Keratinocyte (primary cell): Measurements from ENCODE around the gene INSYN1. TPM values are rescaled to one million over a fixed set of nuclear protein-coding genes. Genes with fewer than 3 reads are reported as not detected.

Experiments used
- DNase-seq: peaks from one replicate; pipeline ENCODE4 v3.0.0-alpha.2; 2011; ENCODE audit warnings: low read depth, missing footprints, low spot score
- FAIRE-seq: peaks from 2 replicates; lab custom pipeline; 2011; peaks lifted over from hg19 to GRCh38; lab: Jason Lieb, UNC
- H2AFZ ChIP-seq: 2 replicates; pipeline ENCODE4 v1.6.0; 2012; ENCODE audit warnings: low read length, control low read depth, inconsistent platforms; ENCODE audit not compliant: control insufficient read depth
- H3K27ac ChIP-seq: 2 replicates; pipeline ENCODE4 v1.5.1; 2011; ENCODE audit warnings: low read length; ENCODE audit not compliant: control insufficient read depth, insufficient read depth
- H3K27me3 ChIP-seq: 3 replicates; pipeline ENCODE4 v1.6.0; 2011; ENCODE audit warnings: low read length; ENCODE audit not compliant: control insufficient read depth, insufficient read depth; ENCODE audit errors: extremely low read depth
- H3K36me3 ChIP-seq, 2 experiments: 2 replicates in 1 of 2; 3 replicates in 1 of 2; pipeline ENCODE4 v1.5.1; 2011; ENCODE audit warnings: low read length in 2 of 2, mild to moderate bottlenecking in 1 of 2; ENCODE audit not compliant: control insufficient read depth in 2 of 2, insufficient read depth in 2 of 2; ENCODE audit errors: extremely low read depth in 1 of 2
- H3K4me1 ChIP-seq: 3 replicates; pipeline ENCODE4 v1.5.1; 2011; ENCODE audit warnings: low read length; ENCODE audit not compliant: control insufficient read depth, insufficient read depth; ENCODE audit errors: extremely low read depth
- H3K4me2 ChIP-seq: 3 replicates; pipeline ENCODE4 v1.6.0; 2011; ENCODE audit warnings: low read depth, low read length; ENCODE audit not compliant: control insufficient read depth, insufficient read depth; ENCODE audit errors: extremely low read depth
- H3K4me3 ChIP-seq, 3 experiments: fragments of 200-600 bp in 1 of 3; sonication (generic) in 1 of 3; 2 replicates in 2 of 3; 3 replicates in 1 of 3; pipeline ENCODE4 v1.5.1; 2011 to 2016; ENCODE audit warnings: low read length in 3 of 3, mild to moderate bottlenecking in 3 of 3, control low read depth in 2 of 3, inconsistent platforms in 1 of 3, low read depth in 1 of 3, mixed read lengths in 1 of 3, mixed run types in 1 of 3, moderate library complexity in 1 of 3; ENCODE audit not compliant: control insufficient read depth in 2 of 3, insufficient read depth in 2 of 3; ENCODE audit errors: extremely low read depth in 1 of 3
- H3K79me2 ChIP-seq: 2 replicates; pipeline ENCODE4 v1.6.0; 2012; ENCODE audit warnings: low read length; ENCODE audit not compliant: control insufficient read depth, insufficient read depth
- H3K9ac ChIP-seq: 3 replicates; pipeline ENCODE4 v1.6.0; 2011; ENCODE audit warnings: low read length; ENCODE audit not compliant: control insufficient read depth, insufficient read depth; ENCODE audit errors: extremely low read depth
- H3K9me1 ChIP-seq: 3 replicates; pipeline ENCODE4 v1.6.0; 2011; ENCODE audit warnings: low read length; ENCODE audit not compliant: control insufficient read depth, insufficient read depth; ENCODE audit errors: extremely low read depth
- H3K9me3 ChIP-seq: 2 replicates; pipeline ENCODE4 v1.5.1; 2012; ENCODE audit warnings: low read depth, low read length; ENCODE audit not compliant: control insufficient read depth
- H4K20me1 ChIP-seq: 3 replicates; pipeline ENCODE4 v1.6.0; 2011; ENCODE audit warnings: low read length; ENCODE audit not compliant: control insufficient read depth, insufficient read depth; ENCODE audit errors: extremely low read depth
- CTCF ChIP-seq, 3 experiments: IDR thresholded peaks in 1 of 3; conservative IDR thresholded peaks in 1 of 3; optimal IDR thresholded peaks in 1 of 3; 2 replicates in 2 of 3; 3 replicates in 1 of 3; pipeline versions ENCODE3 to v1.5.1; 2011; ENCODE audit warnings: low read length in 3 of 3, mild to moderate bottlenecking in 3 of 3, moderate library complexity in 2 of 3, control low read depth in 1 of 3, inconsistent platforms in 1 of 3; ENCODE audit not compliant: insufficient read depth in 2 of 3; ENCODE audit errors: extremely low read depth in 1 of 3
- EZH2 ChIP-seq: IDR thresholded peaks from one replicate; pipeline ENCODE4 v1.6.1; 2012; ENCODE audit warnings: inconsistent platforms, mild to moderate bottlenecking, low read length, moderate library complexity
- dilution Hi-C: fragments of 300-500 bp; cut with MboI; formaldehyde crosslinking; loops from one replicate; pipeline ENCODE4 v1.7.0; 2020; ENCODE audit warnings: low sequenced_read_pairs; ENCODE audit not compliant: extremely low pct_ligation_motif_present
- polyA plus RNA-seq, 5 experiments: library from polyadenylated mRNA; depleted of rRNA in 3 of 5; stranded (reverse) in 3 of 5; stranded (forward) in 1 of 5; unstranded in 1 of 5; fragments of >200 nt; gene quantifications; 1 replicate in 1 of 5; 2 replicates in 3 of 5; 3 replicates in 1 of 5; pipeline versions ENCODE4 v1.2.1 to v1.2.3, GENCODE V29; 2011 to 2012; ENCODE audit warnings: missing spikeins in 2 of 5, low read depth in 1 of 5, low replicate concordance in 1 of 5

Gene INSYN1
- polyA plus RNA-seq, 1 donor (not counting 4 experiments of a cell fraction or from before 2014, with no cell fraction given) = 0.47 TPM

GRCh38 chr15:73749533-73749932, 3.6 kb downstream of the INSYN1 start:
- Histone ChIP-seq H3K27ac (no peak overlapping the region), H3K4me1 (no peaks in the 10 kb centered on the region), H3K27me3 (peaks cover 59% of the 10 kb centered on the region), H3K9me1 (no peaks in the 10 kb centered on the region), H3K9ac (no peak overlapping the region), H3K79me2 (no peaks in the 10 kb centered on the region), H3K36me3 (no peaks in the 10 kb centered on the region), H3K4me3 (no peak overlapping the region), H4K20me1 (no peaks in the 10 kb centered on the region), H3K9me3 (no peaks in the 10 kb centered on the region), H2AFZ (no peak overlapping the region), H3K4me2 (no peak overlapping the region)
- no peak for TF ChIP-seq CTCF (optimal IDR thresholded peaks at IDR 0.05 in 1 of 3, IDR thresholded peaks at IDR 0.05 in 1 of 3, conservative IDR thresholded peaks at IDR 0.05 in 1 of 3; ENCODE audit: extremely low read depth in 1 of 3, insufficient read depth in 2 of 3, low read length in 3 of 3)
- DNase-seq = no peak
- no peak for FAIRE-seq
- dilution Hi-C loops = no loop called here

- no peaks in the 10 kb centered on the region for H3K4me1 ChIP-seq
- no peak overlapping the region for H3K4me2 ChIP-seq
- H4K20me1 ChIP-seq = no peaks in the 10 kb centered on the region
- H3K36me3 ChIP-seq = no peaks in the 10 kb centered on the region
- H3K79me2 ChIP-seq = no peaks in the 10 kb centered on the region
- FAIRE-seq (no peak), DNase-seq (no peak)
- no peaks in the 10 kb centered on the region for H3K9me1 ChIP-seq
- H2AFZ ChIP-seq = no peak overlapping the region
- no peak overlapping the region for H3K9ac ChIP-seq
- dilution Hi-C loops = no loop called here
- H3K4me3 ChIP-seq = no peak overlapping the region
- H3K27me3 ChIP-seq = peaks cover 51% of the 10 kb centered on the region
- no peaks in the 10 kb centered on the region for H3K9me3 ChIP-seq
- TF ChIP-seq CTCF (optimal IDR thresholded peaks at IDR 0.05 in 1 of 3, IDR thresholded peaks at IDR 0.05 in 1 of 3, conservative IDR thresholded peaks at IDR 0.05 in 1 of 3; ENCODE audit: extremely low read depth in 1 of 3, insufficient read depth in 2 of 3, low read length in 3 of 3) = no peak
- no peak for TF ChIP-seq EZH2
- H3K27ac ChIP-seq = no peak overlapping the region
Observed at GRCh38 chr15:73748730-73749129, 4.4 kb downstream of the INSYN1 start.
